HEK293 (cell line): ENCODE measurements around the gene DNMT3A.

Experiments
- IKZF3 ChIP-seq: fragments of 450-650 bp; IDR thresholded peaks from 2 replicates; pipeline ENCODE4 v1.5.0; 2018; ENCODE audit warnings: missing biosample characterization, mild to moderate bottlenecking, missing genetic modification characterization, moderate library complexity
- KLF10 ChIP-seq: fragments of 450-650 bp; IDR thresholded peaks from 2 replicates; pipeline ENCODE4 v1.5.1; 2018; ENCODE audit warnings: missing biosample characterization, mild to moderate bottlenecking, missing genetic modification characterization
- SP2 ChIP-seq: fragments of 450-650 bp; formaldehyde crosslinking; IDR thresholded peaks from 2 replicates; pipeline ENCODE4 v1.5.1; 2016; ENCODE audit warnings: missing biosample characterization, missing genetic modification characterization
- ZBTB21 ChIP-seq: fragments of 450-650 bp; formaldehyde crosslinking; IDR thresholded peaks from 2 replicates; pipeline ENCODE4 v1.5.1; 2017; ENCODE audit warnings: missing biosample characterization, missing genetic modification characterization
- ZBTB7A ChIP-seq: fragments of 450-650 bp; formaldehyde crosslinking; IDR thresholded peaks from 2 replicates; pipeline ENCODE4 v1.5.1; 2016; ENCODE audit warnings: low read depth, missing biosample characterization, missing genetic modification characterization
- ZNF335 ChIP-seq: fragments of 450-650 bp; formaldehyde crosslinking; conservative IDR thresholded peaks from 2 replicates; pipeline ENCODE4 v1.5.1; 2016; ENCODE audit warnings: missing biosample characterization, missing genetic modification characterization
- ZNF514 ChIP-seq: fragments of 450-650 bp; formaldehyde crosslinking; IDR thresholded peaks from 2 replicates; pipeline ENCODE4 v1.5.1; 2016; ENCODE audit warnings: missing biosample characterization, missing genetic modification characterization
- ZNF561 ChIP-seq: fragments of 450-650 bp; IDR thresholded peaks from 2 replicates; pipeline ENCODE4 v1.5.1; 2018; ENCODE audit warnings: missing biosample characterization, missing genetic modification characterization, borderline replicate concordance
- ZNF623 ChIP-seq: fragments of 450-650 bp; formaldehyde crosslinking; IDR thresholded peaks from 2 replicates; pipeline ENCODE4 v1.5.1; 2016; ENCODE audit warnings: missing biosample characterization, missing genetic modification characterization
- ZNF677 ChIP-seq: fragments of 450-650 bp; IDR thresholded peaks from 2 replicates; pipeline ENCODE4 v1.5.0; 2018; ENCODE audit warnings: missing biosample characterization, mild to moderate bottlenecking, missing genetic modification characterization, moderate library complexity
- TF ChIP-seq, protein P1 (sequence below): fragments of 450-650 bp; formaldehyde crosslinking; IDR thresholded peaks from 2 replicates; pipeline ENCODE4 v1.5.1; 2016; ENCODE audit warnings: missing biosample characterization, missing genetic modification characterization, low read depth
- TF ChIP-seq, protein P2 (sequence below): fragments of 450-650 bp; formaldehyde crosslinking; IDR thresholded peaks from 2 replicates; pipeline ENCODE4 v1.5.1; 2016; ENCODE audit warnings: missing biosample characterization, missing genetic modification characterization

DNA sequence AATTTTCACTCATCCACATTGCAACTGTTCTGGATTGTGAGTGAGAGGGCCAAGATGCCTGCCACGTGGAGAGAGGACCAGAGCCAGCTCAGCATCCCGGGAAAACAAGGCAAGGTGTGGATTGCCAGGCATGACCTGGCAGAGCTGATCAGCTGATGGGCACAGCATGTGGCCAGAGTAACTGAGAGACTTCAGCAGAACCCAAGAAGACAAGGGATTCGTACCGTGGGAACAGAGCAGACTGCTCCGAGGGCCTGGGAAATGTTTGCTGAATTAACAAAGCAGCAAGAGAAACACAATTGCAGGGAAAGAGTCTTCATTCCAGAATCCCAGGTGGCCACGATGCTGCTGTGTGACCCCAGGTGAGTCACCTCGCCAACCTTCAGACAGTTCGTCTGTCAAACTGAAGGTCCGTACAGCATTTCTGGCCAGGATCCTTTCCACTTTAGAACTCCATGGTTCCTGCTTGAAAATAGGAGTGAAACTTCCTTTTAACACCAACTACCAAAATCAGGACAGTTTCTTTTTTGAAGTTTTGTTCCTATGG lies 147.1 kb downstream of the DNMT3A start:
- no peak for TF ChIP-seq IKZF3 (tag by site-specific recombination)
- no peak for TF ChIP-seq ZNF677 (tag by site-specific recombination)
- TF ChIP-seq ZNF561 (tag by site-specific recombination): no peak
- no peak for TF ChIP-seq ZNF514 (tag by site-specific recombination)
- TF ChIP-seq ZBTB7A (tag by site-specific recombination): no peak
- no peak for TF ChIP-seq SP2 (tag by site-specific recombination)
- TF ChIP-seq ZNF335 (tag by site-specific recombination): no peak
- TF ChIP-seq ZNF623: no peak
- TF ChIP-seq, protein P1, sequence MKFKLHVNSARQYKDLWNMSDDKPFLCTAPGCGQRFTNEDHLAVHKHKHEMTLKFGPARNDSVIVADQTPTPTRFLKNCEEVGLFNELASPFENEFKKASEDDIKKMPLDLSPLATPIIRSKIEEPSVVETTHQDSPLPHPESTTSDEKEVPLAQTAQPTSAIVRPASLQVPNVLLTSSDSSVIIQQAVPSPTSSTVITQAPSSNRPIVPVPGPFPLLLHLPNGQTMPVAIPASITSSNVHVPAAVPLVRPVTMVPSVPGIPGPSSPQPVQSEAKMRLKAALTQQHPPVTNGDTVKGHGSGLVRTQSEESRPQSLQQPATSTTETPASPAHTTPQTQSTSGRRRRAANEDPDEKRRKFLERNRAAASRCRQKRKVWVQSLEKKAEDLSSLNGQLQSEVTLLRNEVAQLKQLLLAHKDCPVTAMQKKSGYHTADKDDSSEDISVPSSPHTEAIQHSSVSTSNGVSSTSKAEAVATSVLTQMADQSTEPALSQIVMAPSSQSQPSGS: no peak
- TF ChIP-seq, protein P2, sequence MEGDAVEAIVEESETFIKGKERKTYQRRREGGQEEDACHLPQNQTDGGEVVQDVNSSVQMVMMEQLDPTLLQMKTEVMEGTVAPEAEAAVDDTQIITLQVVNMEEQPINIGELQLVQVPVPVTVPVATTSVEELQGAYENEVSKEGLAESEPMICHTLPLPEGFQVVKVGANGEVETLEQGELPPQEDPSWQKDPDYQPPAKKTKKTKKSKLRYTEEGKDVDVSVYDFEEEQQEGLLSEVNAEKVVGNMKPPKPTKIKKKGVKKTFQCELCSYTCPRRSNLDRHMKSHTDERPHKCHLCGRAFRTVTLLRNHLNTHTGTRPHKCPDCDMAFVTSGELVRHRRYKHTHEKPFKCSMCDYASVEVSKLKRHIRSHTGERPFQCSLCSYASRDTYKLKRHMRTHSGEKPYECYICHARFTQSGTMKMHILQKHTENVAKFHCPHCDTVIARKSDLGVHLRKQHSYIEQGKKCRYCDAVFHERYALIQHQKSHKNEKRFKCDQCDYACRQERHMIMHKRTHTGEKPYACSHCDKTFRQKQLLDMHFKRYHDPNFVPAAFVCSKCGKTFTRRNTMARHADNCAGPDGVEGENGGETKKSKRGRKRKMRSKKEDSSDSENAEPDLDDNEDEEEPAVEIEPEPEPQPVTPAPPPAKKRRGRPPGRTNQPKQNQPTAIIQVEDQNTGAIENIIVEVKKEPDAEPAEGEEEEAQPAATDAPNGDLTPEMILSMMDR: no peak
- TF ChIP-seq KLF10 (tag by site-specific recombination): no peak
- no peak for TF ChIP-seq ZBTB21 (tag by site-specific recombination)
